Astrocyte (in vitro differentiated cells and primary cell): Measurements from ENCODE around the gene AKT3. TPM values are rescaled to one million over a fixed set of nuclear protein-coding genes. Genes with fewer than 3 reads are reported as not detected.
"Not testable (repeated sequence)": the region's sequence is repeated elsewhere in the genome, so short reads cannot be mapped to it uniquely, and the experiment has no call there.

Experiments
- DNase-seq: peaks from one replicate; pipeline ENCODE4 v3.0.0-alpha.2; 2010; ENCODE audit warnings: low read depth
- FAIRE-seq: peaks from 2 replicates; lab custom pipeline; 2011; peaks lifted over from hg19 to GRCh38; lab: Jason Lieb, UNC
- H2AFZ ChIP-seq: 2 replicates; pipeline ENCODE4 v1.6.0; 2012; ENCODE audit warnings: low read depth, low read length, inconsistent platforms
- H3K27ac ChIP-seq: 2 replicates; pipeline ENCODE4 v1.5.1; 2011; ENCODE audit warnings: low read depth, low read length, inconsistent platforms
- H3K27me3 ChIP-seq: 2 replicates; pipeline ENCODE4 v1.6.0; 2011; ENCODE audit warnings: low read length, inconsistent platforms; ENCODE audit not compliant: insufficient read depth
- H3K36me3 ChIP-seq: 2 replicates; pipeline ENCODE4 v1.5.1; 2011; ENCODE audit warnings: low read length, inconsistent platforms; ENCODE audit not compliant: insufficient read depth
- H3K4me1 ChIP-seq: 2 replicates; pipeline ENCODE4 v1.5.1; 2011; ENCODE audit warnings: low read length, inconsistent platforms; ENCODE audit not compliant: insufficient read depth
- H3K4me2 ChIP-seq: 2 replicates; pipeline ENCODE4 v1.6.0; 2012; ENCODE audit warnings: low read length, inconsistent platforms
- H3K4me3 ChIP-seq: 2 replicates; pipeline ENCODE4 v1.5.1; 2011; ENCODE audit warnings: low read depth, mild to moderate bottlenecking, low read length, inconsistent platforms; ENCODE audit not compliant: insufficient read depth
- H3K79me2 ChIP-seq: 2 replicates; pipeline ENCODE4 v1.6.0; 2012; ENCODE audit warnings: mild to moderate bottlenecking, low read length, inconsistent platforms; ENCODE audit not compliant: insufficient read depth
- H3K9ac ChIP-seq: 2 replicates; pipeline ENCODE4 v1.6.0; 2012; ENCODE audit warnings: mild to moderate bottlenecking, low read length, inconsistent platforms
- H3K9me3 ChIP-seq: 2 replicates; pipeline ENCODE4 v1.5.1; 2012; ENCODE audit warnings: low read depth, mild to moderate bottlenecking, low read length, inconsistent platforms; ENCODE audit not compliant: insufficient read depth
- H4K20me1 ChIP-seq: 2 replicates; pipeline ENCODE4 v1.6.0; 2012; ENCODE audit warnings: low read length, inconsistent platforms; ENCODE audit not compliant: insufficient read depth
- H3K27ac Mint-ChIP-seq: one replicate; pipeline ENCODE4 v1.8.0; 2021; ENCODE audit warnings: mild to moderate bottlenecking, mixed read lengths; ENCODE audit not compliant: unreplicated experiment
- H3K27me3 Mint-ChIP-seq: one replicate; pipeline ENCODE4 v1.8.0; 2021; ENCODE audit warnings: low read depth, mixed read lengths; ENCODE audit not compliant: unreplicated experiment
- H3K36me3 Mint-ChIP-seq: one replicate; pipeline ENCODE4 v1.8.0; 2021; ENCODE audit warnings: low read depth, mixed read lengths; ENCODE audit not compliant: unreplicated experiment
- H3K4me1 Mint-ChIP-seq: one replicate; pipeline ENCODE4 v1.8.0; 2021; ENCODE audit warnings: low read depth, mixed read lengths; ENCODE audit not compliant: unreplicated experiment
- H3K4me3 Mint-ChIP-seq: one replicate; pipeline ENCODE4 v1.8.0; 2021; ENCODE audit warnings: mild to moderate bottlenecking, moderate library complexity, mixed read lengths; ENCODE audit not compliant: unreplicated experiment
- H3K9me3 Mint-ChIP-seq: one replicate; pipeline ENCODE4 v1.8.0; 2021; ENCODE audit warnings: mild to moderate bottlenecking, mixed read lengths; ENCODE audit not compliant: unreplicated experiment
- EZH2 ChIP-seq: IDR thresholded peaks from 2 replicates; pipeline ENCODE4 v1.6.1; 2012; ENCODE audit warnings: mild to moderate bottlenecking, low read length, inconsistent platforms; ENCODE audit not compliant: insufficient read depth
- total RNA-seq: library from RNA; stranded (reverse); gene quantifications from 2 replicates; pipeline ENCODE4 v1.2.1, GENCODE V29; 2021
- TF ChIP-seq, protein P1 (sequence below): IDR thresholded peaks from 2 replicates; pipeline ENCODE4 v1.5.1; 2011; ENCODE audit warnings: low read depth, mild to moderate bottlenecking, inconsistent platforms, low read length, moderate library complexity; ENCODE audit not compliant: insufficient read depth

Gene AKT3
- total RNA-seq, 1 donor from 2014 or later, result 64.5 TPM

DNA sequence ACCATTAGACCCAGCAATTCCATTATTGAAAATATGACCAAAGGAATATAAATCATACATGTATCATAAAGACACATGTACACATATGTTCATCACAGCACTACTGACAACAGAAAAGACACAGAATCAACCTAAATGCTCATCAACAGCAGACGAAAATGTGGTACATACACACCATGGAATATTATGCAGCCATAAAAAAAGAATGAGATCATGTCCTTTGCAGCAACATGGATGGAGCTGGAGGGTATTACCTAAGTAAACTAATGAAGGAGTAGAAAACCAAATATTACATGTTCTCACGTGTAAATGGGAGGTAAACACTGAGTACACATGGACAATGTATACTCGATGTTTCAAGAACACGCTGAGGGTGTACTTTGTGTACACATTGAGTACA, 15.9 kb downstream of the AKT3 start:
- Histone ChIP-seq H3K36me3 (no peaks in the 10 kb centered on the region), H3K9me3 (no peaks in the 10 kb centered on the region), H3K27ac (no peak overlapping the region), H4K20me1 (peaks cover 9% of the 10 kb centered on the region), H3K4me1 (no peaks in the 10 kb centered on the region), H3K4me3 (no peak overlapping the region), H3K9ac (no peak overlapping the region), H3K4me2 (no peak overlapping the region), H2AFZ (no peak overlapping the region), H3K79me2 (peaks cover 65% of the 10 kb centered on the region), H3K27me3 (no peaks in the 10 kb centered on the region)
- no peak for DNase-seq
- Mint-ChIP-seq H3K4me1 (peaks cover 7% of the 10 kb centered on the region), H3K27ac (no peak overlapping the region), H3K4me3 (no peak overlapping the region), H3K36me3 (peaks cover 9% of the 10 kb centered on the region), H3K27me3 (no peaks in the 10 kb centered on the region), H3K9me3 (peaks cover 2% of the 10 kb centered on the region)
- TF ChIP-seq EZH2, result no peak
- TF ChIP-seq, protein P1, sequence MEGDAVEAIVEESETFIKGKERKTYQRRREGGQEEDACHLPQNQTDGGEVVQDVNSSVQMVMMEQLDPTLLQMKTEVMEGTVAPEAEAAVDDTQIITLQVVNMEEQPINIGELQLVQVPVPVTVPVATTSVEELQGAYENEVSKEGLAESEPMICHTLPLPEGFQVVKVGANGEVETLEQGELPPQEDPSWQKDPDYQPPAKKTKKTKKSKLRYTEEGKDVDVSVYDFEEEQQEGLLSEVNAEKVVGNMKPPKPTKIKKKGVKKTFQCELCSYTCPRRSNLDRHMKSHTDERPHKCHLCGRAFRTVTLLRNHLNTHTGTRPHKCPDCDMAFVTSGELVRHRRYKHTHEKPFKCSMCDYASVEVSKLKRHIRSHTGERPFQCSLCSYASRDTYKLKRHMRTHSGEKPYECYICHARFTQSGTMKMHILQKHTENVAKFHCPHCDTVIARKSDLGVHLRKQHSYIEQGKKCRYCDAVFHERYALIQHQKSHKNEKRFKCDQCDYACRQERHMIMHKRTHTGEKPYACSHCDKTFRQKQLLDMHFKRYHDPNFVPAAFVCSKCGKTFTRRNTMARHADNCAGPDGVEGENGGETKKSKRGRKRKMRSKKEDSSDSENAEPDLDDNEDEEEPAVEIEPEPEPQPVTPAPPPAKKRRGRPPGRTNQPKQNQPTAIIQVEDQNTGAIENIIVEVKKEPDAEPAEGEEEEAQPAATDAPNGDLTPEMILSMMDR, result no peak
- no peak for FAIRE-seq

DNA sequence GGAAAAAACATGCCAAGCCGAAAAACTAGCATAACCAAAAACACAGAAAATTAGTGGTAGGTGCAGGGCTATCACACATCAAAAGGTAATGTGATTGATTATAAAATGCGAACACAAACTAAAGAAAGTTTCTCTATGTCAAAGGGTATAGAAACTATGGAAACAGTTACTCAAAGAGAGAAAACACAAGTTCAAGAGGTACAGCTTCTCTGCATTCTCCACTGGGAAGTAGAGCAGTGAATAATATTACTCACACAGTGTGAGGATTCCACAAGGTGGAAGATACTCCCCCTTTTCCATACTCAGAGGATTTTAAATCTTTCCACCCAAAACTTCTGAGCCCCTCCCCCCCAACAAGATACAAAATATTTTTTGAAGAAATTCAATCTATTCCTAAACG, 18.6 kb downstream of the AKT3 start:
- Mint-ChIP-seq H3K27me3 (no peaks in the 10 kb centered on the region), H3K27ac (peak overlapping the region; percentile 64), H3K36me3 (peaks cover 9% of the 10 kb centered on the region), H3K9me3 (peaks cover 2% of the 10 kb centered on the region), H3K4me1 (peaks cover 9% of the 10 kb centered on the region), H3K4me3 (no peak overlapping the region)
- Histone ChIP-seq H2AFZ (no peak overlapping the region), H3K79me2 (peaks cover 74% of the 10 kb centered on the region), H3K9me3 (no peaks in the 10 kb centered on the region), H3K4me2 (no peak overlapping the region), H3K27me3 (no peaks in the 10 kb centered on the region), H3K27ac (no peak overlapping the region), H3K4me1 (no peaks in the 10 kb centered on the region), H3K9ac (no peak overlapping the region), H3K4me3 (no peak overlapping the region), H3K36me3 (no peaks in the 10 kb centered on the region), H4K20me1 (peaks cover 9% of the 10 kb centered on the region)
- no peak for DNase-seq
- TF ChIP-seq, protein P1, result no peak
- no peak for TF ChIP-seq EZH2
- FAIRE-seq, result no peak

DNA sequence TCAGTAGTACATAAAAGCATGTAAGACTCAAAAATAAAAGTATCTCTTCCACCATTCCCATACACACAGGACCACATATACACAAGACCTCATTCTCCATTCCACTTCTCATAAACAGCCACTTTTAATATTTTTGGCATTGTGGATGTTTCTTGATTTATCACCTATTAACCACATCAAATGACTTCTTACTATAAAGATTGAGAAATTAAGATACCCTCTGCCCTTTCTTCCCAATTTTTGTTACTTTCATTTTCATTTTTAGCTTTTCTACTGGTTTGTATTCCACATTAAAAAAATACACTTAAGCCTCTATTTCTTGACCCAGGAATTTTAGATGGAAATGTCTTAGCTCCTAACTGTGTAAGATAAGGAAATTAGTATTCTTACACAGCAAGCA, 22.8 kb downstream of the AKT3 start:
- no peak overlapping the region for H3K4me2 ChIP-seq
- peaks cover 77% of the 10 kb centered on the region for H3K79me2 ChIP-seq
- peaks cover 9% of the 10 kb centered on the region for H3K4me1 Mint-ChIP-seq

DNA sequence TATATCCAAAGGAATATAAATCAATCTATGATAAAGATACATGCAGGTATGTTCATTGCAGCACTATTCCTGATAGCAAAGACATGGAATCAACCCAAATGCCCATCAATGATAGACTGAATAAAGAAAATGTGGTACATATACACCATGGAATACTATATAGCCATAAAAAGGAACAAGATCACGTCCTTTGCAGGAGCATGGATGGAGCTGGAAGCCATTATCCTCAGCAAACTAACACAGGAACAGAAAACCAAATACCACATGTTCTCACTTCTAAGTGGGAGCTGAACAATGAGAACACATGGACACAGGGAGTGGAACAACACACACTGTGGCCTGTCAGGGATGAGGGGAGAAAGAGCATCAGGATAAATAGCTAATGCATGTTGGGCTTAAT, 25.1 kb downstream of the AKT3 start:
- H3K4me1 ChIP-seq, H3K4me3 Mint-ChIP-seq, H2AFZ ChIP-seq, H3K27me3 ChIP-seq, H3K27me3 Mint-ChIP-seq, DNase-seq, H3K4me2 ChIP-seq, H3K4me3 ChIP-seq, H3K27ac Mint-ChIP-seq, H3K9me3 ChIP-seq, H3K4me1 Mint-ChIP-seq, H3K9ac ChIP-seq, H3K27ac ChIP-seq, FAIRE-seq, H3K36me3 ChIP-seq: not testable (repeated sequence)
- peaks cover 22% of the 10 kb centered on the region for H3K36me3 Mint-ChIP-seq
- peaks cover 79% of the 10 kb centered on the region for H3K79me2 ChIP-seq
- peaks cover 23% of the 10 kb centered on the region for H3K9me3 Mint-ChIP-seq
- peaks cover 24% of the 10 kb centered on the region for H4K20me1 ChIP-seq

More for the DNA sequence above, 22.8 kb downstream of the AKT3 start:
- Mint-ChIP-seq H3K27ac (no peak overlapping the region), H3K4me3 (no peak overlapping the region), H3K27me3 (no peaks in the 10 kb centered on the region), H3K9me3 (peaks cover 5% of the 10 kb centered on the region), H3K36me3 (peaks cover 8% of the 10 kb centered on the region)
- Histone ChIP-seq H3K27me3 (no peaks in the 10 kb centered on the region), H3K4me3 (no peak overlapping the region), H2AFZ (no peak overlapping the region), H3K9ac (no peak overlapping the region), H4K20me1 (peaks cover 9% of the 10 kb centered on the region), H3K36me3 (no peaks in the 10 kb centered on the region), H3K4me1 (no peaks in the 10 kb centered on the region), H3K27ac (no peak overlapping the region), H3K9me3 (no peaks in the 10 kb centered on the region)
- no peak for DNase-seq
- no peak for TF ChIP-seq EZH2
- TF ChIP-seq, protein P1, result no peak
- no peak for FAIRE-seq
